ENCODE measurements around the gene UST. TPM values are rescaled to one million over a fixed set of nuclear protein-coding genes. Genes with fewer than 3 reads are reported as not detected.

UST gene
- polyA plus RNA-seq, 1 donor from 2014 or later, result 7.5 TPM

- no peaks in the 10 kb centered on the region for H4K20me1 ChIP-seq (ENCODE audit: insufficient read depth)
- H3F3A ChIP-seq (ENCODE audit: insufficient read depth, low read length, poor library complexity, severe bottlenecking), result no peaks in the 10 kb centered on the region
- no peaks in the 10 kb centered on the region for H3K9me3 ChIP-seq (ENCODE audit: low read length)
- no peak overlapping the region for H3K4me3 ChIP-seq (ENCODE audit: low read length)
- H3K27ac ChIP-seq (ENCODE audit: low read length), result no peak overlapping the region
- no peaks in the 10 kb centered on the region for H3K79me2 ChIP-seq (replicated peaks; ENCODE audit: insufficient read depth, low read length)
- H3K36me3 ChIP-seq (ENCODE audit: insufficient read depth, low read length), result no peaks in the 10 kb centered on the region
- no peak overlapping the region for H2AFZ ChIP-seq (ENCODE audit: low read depth, low read length)
- H3K27me3 ChIP-seq (ENCODE audit: insufficient read depth, low read depth, low read length), result no peaks in the 10 kb centered on the region
- TF ChIP-seq MXI1 (conservative IDR thresholded peaks at IDR 0.05; ENCODE audit: poor library complexity, severe bottlenecking), result no peak
- H3K9ac ChIP-seq (ENCODE audit: low read length), result no peak overlapping the region
- H3K9me2 ChIP-seq (ENCODE audit: insufficient read depth, low read length), result no peaks in the 10 kb centered on the region
- H3K4me2 ChIP-seq (ENCODE audit: low read length), result no peak overlapping the region
These were observed 252.7 kb downstream of the UST start for GRCh38 chr6:148999501-148999900.

- no peak for TF ChIP-seq SMC3 (conservative IDR thresholded peaks at IDR 0.05; ENCODE audit: poor library complexity)
- TF ChIP-seq RAD21 (conservative IDR thresholded peaks at IDR 0.05), result no peak
- no peak for TF ChIP-seq TAF1 (IDR thresholded peaks at IDR 0.05; ENCODE audit: low read depth)
- no peak for TF ChIP-seq EP300 (conservative IDR thresholded peaks at IDR 0.05; ENCODE audit: poor library complexity, severe bottlenecking)
- TF ChIP-seq REST (IDR thresholded peaks at IDR 0.05; ENCODE audit: borderline replicate concordance), result no peak
- Histone ChIP-seq H4K20me1 (ENCODE audit: insufficient read depth) (no peaks in the 10 kb centered on the region), H3K9me2 (ENCODE audit: insufficient read depth, low read length) (no peaks in the 10 kb centered on the region), H3K9me3 (ENCODE audit: low read length) (no peaks in the 10 kb centered on the region), H3K79me2 (replicated peaks; ENCODE audit: insufficient read depth, low read length) (no peaks in the 10 kb centered on the region), H2AFZ (ENCODE audit: low read depth, low read length) (no peak overlapping the region), H3K4me3 (ENCODE audit: low read length) (no peak overlapping the region), H3K9ac (ENCODE audit: low read length) (no peak overlapping the region), H3K27me3 (ENCODE audit: insufficient read depth, low read depth, low read length) (no peaks in the 10 kb centered on the region), H3K27ac (ENCODE audit: low read length) (no peak overlapping the region), H3K36me3 (ENCODE audit: insufficient read depth, low read length) (no peaks in the 10 kb centered on the region), H3F3A (ENCODE audit: insufficient read depth, low read length, poor library complexity, severe bottlenecking) (no peaks in the 10 kb centered on the region), H3K4me2 (ENCODE audit: low read length) (no peak overlapping the region)
These were observed 253.2 kb downstream of the UST start for GRCh38 chr6:148999929-149000468.

GRCh38 chr6:149001422-149001821 is 254.6 kb downstream of the UST start:
- no peak overlapping the region for H3K9ac ChIP-seq (ENCODE audit: low read length)
- no peaks in the 10 kb centered on the region for H3K79me2 ChIP-seq (replicated peaks; ENCODE audit: insufficient read depth, low read length)
- no peaks in the 10 kb centered on the region for H4K20me1 ChIP-seq (ENCODE audit: insufficient read depth)
- H3K36me3 ChIP-seq (ENCODE audit: insufficient read depth, low read length), result no peaks in the 10 kb centered on the region
- H3F3A ChIP-seq (ENCODE audit: insufficient read depth, low read length, poor library complexity, severe bottlenecking), result no peaks in the 10 kb centered on the region
- H3K9me2 ChIP-seq (ENCODE audit: insufficient read depth, low read length), result no peaks in the 10 kb centered on the region
- H3K27me3 ChIP-seq (ENCODE audit: insufficient read depth, low read depth, low read length), result no peaks in the 10 kb centered on the region
- H3K27ac ChIP-seq (ENCODE audit: low read length), result no peak overlapping the region
- H3K4me3 ChIP-seq (ENCODE audit: low read length), result no peak overlapping the region
- no peak overlapping the region for H2AFZ ChIP-seq (ENCODE audit: low read depth, low read length)
- no peaks in the 10 kb centered on the region for H3K9me3 ChIP-seq (ENCODE audit: low read length)
- no peak overlapping the region for H3K4me2 ChIP-seq (ENCODE audit: low read length)
- no peak for TF ChIP-seq SMC3 (conservative IDR thresholded peaks at IDR 0.05; ENCODE audit: poor library complexity)
- no peak for TF ChIP-seq EZH2 (IDR thresholded peaks at IDR 0.05; ENCODE audit: borderline replicate concordance, insufficient read depth, low read length, poor library complexity, severe bottlenecking)
- no peak for TF ChIP-seq REST (IDR thresholded peaks at IDR 0.05; ENCODE audit: borderline replicate concordance)
- TF ChIP-seq RAD21 (conservative IDR thresholded peaks at IDR 0.05), result no peak
- no peak for TF ChIP-seq TAF1 (IDR thresholded peaks at IDR 0.05; ENCODE audit: low read depth)
- TF ChIP-seq EP300 (conservative IDR thresholded peaks at IDR 0.05; ENCODE audit: poor library complexity, severe bottlenecking), result no peak
- no peak for TF ChIP-seq MXI1 (conservative IDR thresholded peaks at IDR 0.05; ENCODE audit: poor library complexity, severe bottlenecking)
- no peak for TF ChIP-seq POLR2AphosphoS5 (IDR thresholded peaks at IDR 0.05)
- no peak for TF ChIP-seq CTCF (IDR thresholded peaks at IDR 0.05; ENCODE audit: poor library complexity, severe bottlenecking)
